Chondrocyte (in vitro differentiated cells): ENCODE data around the gene KLHL7. TPM values are rescaled to one million over a fixed set of nuclear protein-coding genes. Genes with fewer than 3 reads are reported as not detected.
"Not testable (repeated sequence)": the region's sequence is repeated elsewhere in the genome, so short reads cannot be mapped to it uniquely, and the experiment has no call there.

Experiments used
- DNase-seq: peaks from one replicate; pipeline ENCODE4 v3.0.0; 2021; ENCODE audit warnings: mixed read lengths, low spot score
- H3K27ac Mint-ChIP-seq: one replicate; pipeline ENCODE4 v1.8.0; 2021; ENCODE audit warnings: mild to moderate bottlenecking, moderate library complexity, mixed read lengths; ENCODE audit not compliant: unreplicated experiment
- H3K27me3 Mint-ChIP-seq: 2 replicates; pipeline ENCODE4 v1.8.0; 2021; ENCODE audit warnings: low read depth, mixed read lengths
- H3K36me3 Mint-ChIP-seq: 2 replicates; pipeline ENCODE4 v1.8.0; 2021; ENCODE audit warnings: low read depth, mixed read lengths
- H3K4me1 Mint-ChIP-seq: 2 replicates; pipeline ENCODE4 v1.8.0; 2021; ENCODE audit warnings: low read depth, mild to moderate bottlenecking, mixed read lengths
- H3K4me3 Mint-ChIP-seq: one replicate; pipeline ENCODE4 v1.8.0; 2021; ENCODE audit warnings: mild to moderate bottlenecking, moderate library complexity, mixed read lengths; ENCODE audit not compliant: unreplicated experiment
- H3K9me3 Mint-ChIP-seq: 2 replicates; pipeline ENCODE4 v1.8.0; 2021; ENCODE audit warnings: low read depth, mixed read lengths
- CTCF ChIP-seq: fragments of 200-600 bp; sonication (generic); IDR thresholded peaks from 2 replicates; pipeline ENCODE4 v1.5.0; 2021; ENCODE audit warnings: antibody characterized with exemption, mild to moderate bottlenecking, moderate library complexity
- total RNA-seq: library from RNA; stranded (reverse); gene quantifications from 3 replicates; pipeline ENCODE4 v1.2.1, GENCODE V29; 2021

Gene KLHL7
- total RNA-seq, 1 donor from 2014 or later, result 38.1 TPM

DNA sequence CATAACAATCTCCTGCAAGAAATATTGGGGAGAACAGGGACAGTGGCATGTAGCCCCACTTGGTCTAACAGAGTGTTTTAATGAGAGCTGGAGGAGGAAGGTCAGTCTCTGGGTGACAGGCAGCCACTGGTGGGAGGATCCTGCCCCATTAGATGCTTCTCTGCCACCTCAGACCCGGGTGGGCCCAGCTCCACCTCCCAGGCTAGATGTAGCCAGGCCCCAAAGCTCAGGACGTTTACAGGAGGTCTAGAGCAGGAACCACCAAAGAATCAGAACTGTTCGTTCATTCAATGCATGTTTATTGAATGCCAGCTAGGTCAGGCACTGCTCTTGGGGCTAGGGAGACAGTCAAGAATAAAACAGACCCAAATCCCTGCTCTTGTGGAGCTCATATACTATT, 112.6 kb downstream of the KLHL7 start:
- H3K4me3 Mint-ChIP-seq, result no peak overlapping the region
- H3K27me3 Mint-ChIP-seq, result no peaks in the 10 kb centered on the region
- no peak for DNase-seq
- no peaks in the 10 kb centered on the region for H3K36me3 Mint-ChIP-seq
- TF ChIP-seq CTCF, result no peak
- H3K4me1 Mint-ChIP-seq, result peaks cover 8% of the 10 kb centered on the region
- no peaks in the 10 kb centered on the region for H3K9me3 Mint-ChIP-seq
- H3K27ac Mint-ChIP-seq, result no peak overlapping the region

- Mint-ChIP-seq H3K27me3 (no peaks in the 10 kb centered on the region), H3K36me3 (no peaks in the 10 kb centered on the region), H3K4me3 (no peak overlapping the region), H3K9me3 (no peaks in the 10 kb centered on the region), H3K27ac (no peak overlapping the region), H3K4me1 (peaks cover 8% of the 10 kb centered on the region)
- no peak for DNase-seq
- no peak for TF ChIP-seq CTCF
These were observed 115.2 kb downstream of the KLHL7 start for GRCh38 chr7:23220690-23221305.

GRCh38 chr7:23222439-23223030, 117.0 kb downstream of the KLHL7 start:
- no peak overlapping the region for H3K27ac Mint-ChIP-seq

GRCh38 chr7:23224364-23224763, 118.8 kb downstream of the KLHL7 start:
- not testable (repeated sequence) for H3K27ac Mint-ChIP-seq, H3K9me3 Mint-ChIP-seq, H3K36me3 Mint-ChIP-seq, H3K4me3 Mint-ChIP-seq, DNase-seq, H3K27me3 Mint-ChIP-seq, H3K4me1 Mint-ChIP-seq

More at GRCh38 chr7:23222439-23223030, 117.0 kb downstream of the KLHL7 start:
- Mint-ChIP-seq H3K36me3 (no peaks in the 10 kb centered on the region), H3K4me1 (peaks cover 8% of the 10 kb centered on the region), H3K9me3 (no peaks in the 10 kb centered on the region), H3K27me3 (no peaks in the 10 kb centered on the region), H3K4me3 (no peak overlapping the region)
- no peak for DNase-seq
- no peak for TF ChIP-seq CTCF

DNA sequence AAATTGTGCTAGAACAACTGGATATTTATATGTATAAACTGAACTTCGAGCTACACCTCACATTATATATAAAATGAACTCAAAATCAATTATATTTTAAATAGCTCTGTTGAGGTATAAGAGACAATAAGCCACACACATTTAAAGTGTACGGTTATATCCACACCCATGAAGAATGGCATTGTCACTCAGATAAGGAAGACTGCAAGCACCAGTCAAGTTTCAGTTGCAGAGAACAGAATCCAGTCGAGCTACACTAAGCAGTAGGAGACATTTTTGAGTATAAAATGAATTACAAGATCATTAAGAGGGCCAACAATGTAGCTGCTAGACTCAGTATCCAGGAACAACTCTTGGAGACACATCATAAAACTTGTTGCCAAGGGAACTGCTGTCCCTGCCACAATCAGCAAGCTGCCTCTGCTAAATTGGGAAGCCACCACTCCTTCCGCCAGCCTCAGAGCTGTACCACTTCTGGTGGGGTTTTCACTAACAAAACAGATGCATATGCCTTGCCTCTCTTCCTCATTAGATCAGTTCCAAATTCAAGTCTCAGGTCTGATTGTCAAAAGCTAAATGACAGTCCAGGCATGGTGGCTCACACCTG, 121.4 kb downstream of the KLHL7 start:
- no peak for TF ChIP-seq CTCF
- no peak overlapping the region for H3K4me3 Mint-ChIP-seq

More for the DNA sequence above, 121.4 kb downstream of the KLHL7 start:
- Mint-ChIP-seq H3K9me3 (peaks cover 11% of the 10 kb centered on the region), H3K4me1 (no peaks in the 10 kb centered on the region), H3K27me3 (no peaks in the 10 kb centered on the region), H3K36me3 (peaks cover 3% of the 10 kb centered on the region), H3K27ac (no peak overlapping the region)
- DNase-seq, result no peak

Other genes starting within 250 kb of the KLHL7 start
- gene HYCC1, start 91.7 kb upstream of the KLHL7 start, total RNA-seq, result 51.5 to 54.9 TPM (median 54.9 TPM) in 3 replicates
- gene NUP42, start 76.3 kb downstream of the KLHL7 start, total RNA-seq, result 22.4 to 25.6 TPM (median 25.4 TPM) in 3 replicates
- gene GPNMB, start 141.0 kb downstream of the KLHL7 start, total RNA-seq, result 128 to 162 TPM (median 139 TPM) in 3 replicates
- gene MALSU1, start 193.6 kb downstream of the KLHL7 start, total RNA-seq, result 40.9 to 57.3 TPM (median 44.6 TPM) in 3 replicates